Measurements from ENCODE around the gene ANO3.
"Not testable (repeated sequence)": the region's sequence is repeated elsewhere in the genome, so short reads cannot be mapped to it uniquely, and the experiment has no call there.

ANO3 gene

DNA sequence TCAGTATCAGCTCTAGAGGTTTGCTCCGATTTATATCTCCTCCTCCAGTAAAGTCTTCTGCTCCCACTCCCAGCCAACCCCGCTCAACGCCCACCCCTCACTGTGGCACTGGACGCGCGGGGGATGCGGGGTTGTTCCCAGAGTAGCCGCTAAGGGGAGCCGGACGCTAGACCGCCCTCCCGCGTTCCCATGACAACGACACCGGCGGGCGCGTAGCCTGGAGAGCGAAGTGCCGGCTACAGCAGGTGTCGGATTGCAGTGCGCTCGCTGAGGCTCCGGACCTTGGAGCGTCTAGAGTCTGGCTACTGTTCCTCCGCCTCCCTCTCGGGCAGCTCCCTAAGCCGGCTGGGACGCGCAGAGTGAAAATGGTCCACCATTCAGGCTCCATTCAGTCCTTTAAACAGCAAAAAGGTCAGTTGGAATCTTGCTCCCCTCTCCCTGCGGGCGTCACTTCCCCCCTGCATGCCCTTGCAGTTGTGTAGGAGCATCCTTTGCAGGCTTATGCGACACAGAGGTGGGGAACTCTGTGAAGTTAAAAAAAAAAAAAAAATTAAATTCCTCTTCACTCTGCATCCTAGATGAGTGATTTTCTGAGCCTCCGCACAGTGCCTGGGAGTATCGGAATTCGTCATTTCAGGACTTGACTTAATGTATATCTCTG, at the start of gene ANO3:
Gene ANO3, plus strand, starts transcription at position 220 of the 661 bp plus-strand sequence. Its CDS starts 146 bp downstream, at position 366.
- DNase-seq (ENCODE audit: low spot score): peak; percentile 92

DNA sequence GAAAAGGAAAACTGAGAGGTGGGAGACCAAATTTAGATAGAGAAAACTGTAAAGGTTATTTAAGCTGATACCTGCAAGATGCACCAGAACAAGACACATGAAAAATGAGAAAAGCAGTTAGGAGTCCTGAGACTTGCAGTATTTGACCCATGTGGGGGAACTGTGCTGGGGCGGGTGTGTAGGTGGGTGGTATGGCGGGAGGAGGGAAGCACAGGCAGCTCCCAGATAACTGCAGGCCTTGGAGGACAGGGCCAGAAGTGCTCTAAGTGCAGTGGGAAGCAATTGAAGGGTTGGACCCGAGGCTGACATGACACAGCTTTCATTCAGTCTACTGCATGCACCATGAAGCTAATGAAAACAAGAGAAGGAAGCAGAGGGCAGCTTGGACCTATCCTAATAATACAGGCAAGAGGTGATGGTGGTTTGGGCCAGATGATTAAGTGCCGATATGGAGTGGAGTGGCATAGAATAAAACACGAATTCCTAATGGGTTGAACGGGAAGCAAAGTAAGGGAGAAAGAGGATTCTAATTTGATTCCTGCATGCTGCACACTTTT, 48.0 kb upstream of the ANO3 start:
- DNase-seq (ENCODE audit: low spot score): no peak

DNA sequence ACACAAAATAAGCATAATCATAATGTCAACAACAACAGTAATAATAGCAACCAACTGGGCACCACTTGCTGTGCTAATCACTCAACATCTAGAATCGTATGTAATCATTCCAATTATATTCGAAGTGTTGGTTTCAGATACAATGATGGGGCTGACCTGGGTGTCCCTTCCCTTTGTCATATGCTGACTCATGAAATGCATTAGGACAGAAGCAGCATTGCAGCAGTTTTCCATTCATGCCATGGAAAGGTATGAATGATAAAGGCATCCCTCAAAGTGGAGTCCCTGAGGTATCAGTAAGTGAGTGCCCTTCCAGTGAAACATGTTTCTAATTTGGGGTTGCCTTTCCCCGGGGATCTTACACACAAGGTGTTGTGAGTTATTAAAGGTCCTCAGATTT, 46.3 kb upstream of the ANO3 start:
- DNase-seq (ENCODE audit: low spot score): no peak

DNA sequence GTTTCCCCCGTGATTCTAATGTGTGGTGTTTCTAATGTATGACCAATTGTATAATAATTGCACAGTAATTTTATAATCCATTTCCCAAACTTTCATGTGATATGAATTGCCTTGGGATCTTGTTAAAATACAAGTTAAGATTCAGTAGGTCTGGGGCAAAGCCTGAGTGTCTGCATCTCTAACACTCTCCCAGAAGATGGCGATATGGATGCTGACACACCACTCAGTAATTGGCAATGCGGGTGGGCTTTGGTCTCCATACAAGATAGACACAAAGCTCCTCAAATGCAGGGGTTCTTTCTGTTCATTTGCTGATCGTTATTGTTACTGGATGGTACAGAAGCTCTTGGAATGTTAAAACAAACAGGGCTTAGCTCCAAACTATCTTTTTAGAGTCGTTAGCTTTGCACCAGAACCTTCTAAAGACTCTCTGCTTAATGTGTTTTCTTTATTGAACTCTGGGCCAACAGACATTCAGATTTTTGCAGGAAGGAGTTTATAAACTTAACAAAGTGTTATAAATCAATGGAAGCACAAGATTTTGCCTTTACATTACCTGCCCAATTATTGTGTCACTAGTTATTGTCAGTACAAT, 45.4 kb upstream of the ANO3 start:
- DNase-seq (ENCODE audit: low spot score): peak; percentile 27

DNA sequence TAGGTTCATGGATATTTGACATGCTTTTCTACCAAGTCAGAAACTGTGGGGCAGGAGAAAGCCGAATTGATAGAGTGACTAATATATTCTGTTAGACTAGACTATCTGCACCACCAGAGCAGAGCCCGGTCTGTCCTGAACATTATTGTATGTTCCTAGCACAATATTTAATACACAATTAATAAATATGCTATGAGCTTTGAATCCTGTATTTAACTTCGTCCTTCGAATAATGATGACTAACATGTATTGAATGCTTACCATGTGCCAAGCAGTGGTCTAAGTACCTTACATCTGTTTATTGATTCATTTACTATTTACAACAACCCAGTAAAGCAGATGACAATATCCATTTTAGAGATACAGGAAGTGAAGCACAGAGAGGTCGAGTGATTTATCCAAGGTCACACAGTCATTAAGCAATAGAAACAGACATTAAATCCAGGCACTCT, 44.8 kb upstream of the ANO3 start:
- DNase-seq (ENCODE audit: low spot score): peak; percentile 21

DNA sequence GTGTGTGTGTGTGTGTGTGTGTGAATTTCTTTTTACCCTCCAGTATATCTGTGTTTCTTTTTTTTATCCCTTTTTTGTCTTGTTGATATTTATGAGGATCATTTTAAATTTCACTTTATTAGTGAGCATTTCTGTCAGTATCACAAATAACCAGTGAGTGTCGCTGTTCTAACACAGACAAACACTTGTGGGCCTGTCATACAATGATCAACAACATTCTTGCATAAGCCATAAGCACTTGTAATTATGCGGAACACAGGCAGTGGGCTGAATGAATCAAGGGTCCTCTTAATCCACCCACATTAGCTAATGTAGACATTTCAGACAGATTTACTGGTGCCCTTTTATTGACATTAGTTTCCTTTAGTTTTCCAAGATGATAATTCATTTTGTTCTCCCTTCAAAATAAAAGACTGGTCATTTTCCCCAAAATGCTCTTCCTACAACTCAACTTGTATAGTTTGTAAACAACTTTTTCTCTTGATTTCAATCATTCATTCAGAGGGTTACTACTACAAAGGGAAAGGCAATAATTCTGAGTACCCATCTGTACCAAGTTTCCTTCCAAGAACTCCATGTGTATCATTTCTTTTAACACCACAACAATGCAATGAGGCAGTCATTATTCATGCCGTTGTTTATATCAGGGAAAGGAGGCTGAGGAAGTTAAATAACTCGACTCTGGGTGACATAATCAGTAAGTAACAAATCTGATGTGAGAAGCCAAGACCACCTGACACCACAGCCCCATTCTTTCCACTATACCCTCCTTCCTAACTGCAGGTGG, 34.5 kb upstream of the ANO3 start:
- peak; percentile 66 for DNase-seq (ENCODE audit: low spot score)

DNA sequence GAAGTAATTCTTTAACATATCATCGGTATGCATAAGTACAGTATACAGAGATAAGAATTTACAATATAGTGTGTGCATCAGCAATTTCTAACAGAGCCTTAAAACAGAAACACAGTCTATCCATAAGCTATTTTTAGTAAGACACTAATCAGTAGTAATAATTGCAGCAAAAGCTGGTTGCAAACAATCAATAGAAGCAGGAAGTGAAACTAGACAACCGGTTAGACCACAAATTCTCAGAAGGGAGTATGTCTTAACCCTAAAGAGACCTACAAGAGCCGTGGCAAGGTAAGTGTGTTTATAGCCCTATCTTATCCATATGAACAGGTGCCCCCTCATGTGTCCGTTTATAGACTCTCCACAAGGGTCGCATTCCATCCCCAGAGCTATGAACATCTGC, 15.6 kb upstream of the ANO3 start:
- not testable (repeated sequence) for DNase-seq (ENCODE audit: low spot score)

DNA sequence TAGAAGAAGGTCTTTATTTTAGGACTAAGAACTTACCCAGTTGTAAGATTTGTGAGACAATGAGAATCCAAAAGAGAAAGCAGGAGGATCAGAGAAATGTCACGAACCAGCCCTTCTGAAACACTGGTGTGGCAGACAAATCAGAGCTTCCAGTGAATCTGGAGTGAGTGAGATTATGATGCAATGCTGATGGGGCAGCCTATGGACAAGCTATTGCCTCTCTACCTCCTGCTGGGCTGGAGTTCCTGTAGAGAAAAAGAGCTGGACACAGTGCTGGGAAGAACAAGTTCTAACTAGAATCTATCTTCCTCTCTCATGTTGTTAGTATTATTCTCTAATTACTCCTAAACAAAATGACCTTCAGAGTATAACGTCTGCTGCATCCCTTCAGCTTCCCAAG, 12.0 kb upstream of the ANO3 start:
- DNase-seq (ENCODE audit: low spot score): peak; percentile 25

DNA sequence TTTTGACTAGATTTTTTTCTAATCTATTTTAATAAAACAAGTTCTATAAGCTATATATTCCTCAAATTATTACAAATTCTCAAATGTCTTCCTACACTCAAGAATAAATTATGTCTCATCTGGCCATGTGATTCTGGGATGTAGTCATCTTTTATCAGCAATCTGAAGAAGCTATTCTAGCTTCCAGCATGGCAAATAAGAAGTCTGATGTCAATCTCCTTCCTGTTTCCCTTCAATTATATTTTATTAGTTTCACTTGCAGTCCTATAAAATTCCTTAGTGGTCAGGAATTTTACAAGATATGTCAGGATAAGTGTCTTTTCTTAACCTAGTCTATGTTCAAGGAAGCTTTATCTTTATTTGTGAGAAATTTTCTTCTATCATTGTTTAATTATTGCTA, 10.4 kb upstream of the ANO3 start:
- no peak for DNase-seq (ENCODE audit: low spot score)

DNA sequence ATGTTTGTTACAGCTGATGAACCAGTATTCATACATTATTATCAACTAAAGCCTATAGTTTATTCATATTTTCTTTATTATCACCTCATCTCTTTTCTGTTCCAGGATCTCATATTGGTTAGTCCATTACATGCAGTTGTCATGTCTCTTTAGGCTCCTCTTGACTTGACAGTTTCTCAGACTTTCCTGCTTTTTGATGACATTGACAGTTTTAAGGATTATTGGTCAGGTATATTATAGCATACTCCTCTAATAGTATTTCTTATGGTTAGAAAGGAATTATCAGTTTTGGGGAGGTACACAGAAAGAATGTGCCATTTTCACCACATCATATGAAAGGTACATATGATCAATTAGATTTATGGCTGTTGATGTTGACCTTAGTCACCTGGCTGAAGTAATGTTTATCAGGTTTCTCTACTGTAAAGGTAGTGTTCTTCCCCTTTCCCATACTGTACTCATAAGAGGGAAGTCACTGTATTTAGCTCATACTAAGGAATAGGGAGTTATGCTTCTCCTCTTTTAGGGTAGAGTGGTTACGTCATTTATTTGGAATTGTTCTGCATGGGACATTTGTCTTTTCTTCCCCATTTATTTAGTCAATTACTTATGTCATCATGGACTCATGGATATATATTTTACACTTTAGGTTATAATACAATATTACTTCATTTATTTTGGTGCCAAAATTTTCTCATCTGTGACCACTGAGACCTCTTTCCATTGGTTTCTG, 9.4 kb upstream of the ANO3 start:
- DNase-seq (ENCODE audit: low spot score): no peak

DNA sequence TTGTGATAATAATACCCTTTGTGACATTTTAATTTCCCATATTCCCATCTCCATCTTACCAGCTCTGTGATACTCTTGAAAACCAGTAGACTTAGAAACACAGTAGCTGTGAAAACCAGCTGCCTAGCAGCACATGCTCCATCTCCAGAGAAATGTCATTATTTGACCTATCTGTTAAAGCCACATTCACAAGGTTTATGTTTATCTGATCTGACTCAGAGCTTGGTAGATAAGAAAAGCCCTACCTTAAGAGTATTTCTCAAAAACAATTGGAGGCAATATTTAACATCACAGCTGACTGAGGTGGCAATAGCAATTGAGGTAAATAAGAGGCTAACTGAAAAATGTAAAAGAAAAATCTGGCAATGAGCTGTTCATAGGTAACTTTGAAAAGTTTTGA, 8.1 kb upstream of the ANO3 start:
- no peak for DNase-seq (ENCODE audit: low spot score)

DNA sequence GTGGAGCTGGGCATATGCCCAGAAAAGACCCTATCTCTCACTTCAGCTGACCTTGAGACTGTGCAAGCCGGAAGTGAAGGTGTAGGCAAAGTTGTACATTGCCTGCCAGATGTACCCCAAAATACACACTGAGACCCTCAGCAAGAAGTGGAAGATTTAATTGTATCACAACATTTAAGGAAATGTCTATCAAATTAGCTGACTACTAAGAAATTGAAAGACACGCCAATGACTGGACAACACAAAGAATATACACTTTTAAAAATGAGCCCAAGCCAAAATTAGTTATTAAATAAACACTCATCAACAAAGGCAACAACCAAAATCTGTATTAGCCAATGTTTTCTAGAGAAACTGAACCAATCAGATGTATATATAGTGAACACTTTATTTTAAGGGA, 7.7 kb upstream of the ANO3 start:
- no peak for DNase-seq (ENCODE audit: low spot score)

DNA sequence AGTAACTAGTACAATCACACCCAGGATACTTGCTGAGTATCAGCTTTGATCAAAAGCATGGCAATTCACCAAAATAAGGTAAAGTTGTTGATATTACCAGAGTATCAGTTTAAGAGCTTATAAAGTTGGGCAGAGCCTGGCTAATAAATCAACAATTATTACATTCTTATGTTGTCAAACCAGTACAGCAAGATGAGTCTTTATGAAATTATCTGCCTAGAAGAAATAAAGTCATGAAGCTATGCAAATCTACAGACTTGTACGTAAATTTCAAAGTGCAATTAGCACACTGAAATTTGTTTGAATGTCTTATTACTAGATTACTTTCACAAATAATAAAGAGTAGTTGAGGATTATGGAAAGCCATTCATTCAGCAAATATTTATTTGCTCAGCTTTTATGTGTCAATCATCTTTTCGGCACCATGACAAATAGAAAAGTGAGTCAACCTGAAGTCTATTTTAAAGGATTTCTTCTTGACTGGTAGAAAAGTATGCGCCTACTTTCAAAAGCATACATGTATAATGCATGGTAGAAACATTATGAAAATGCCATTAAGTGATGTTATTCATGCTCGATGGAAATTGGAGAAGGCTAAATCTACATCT, 5.0 kb upstream of the ANO3 start:
- DNase-seq (ENCODE audit: low spot score): no peak

DNA sequence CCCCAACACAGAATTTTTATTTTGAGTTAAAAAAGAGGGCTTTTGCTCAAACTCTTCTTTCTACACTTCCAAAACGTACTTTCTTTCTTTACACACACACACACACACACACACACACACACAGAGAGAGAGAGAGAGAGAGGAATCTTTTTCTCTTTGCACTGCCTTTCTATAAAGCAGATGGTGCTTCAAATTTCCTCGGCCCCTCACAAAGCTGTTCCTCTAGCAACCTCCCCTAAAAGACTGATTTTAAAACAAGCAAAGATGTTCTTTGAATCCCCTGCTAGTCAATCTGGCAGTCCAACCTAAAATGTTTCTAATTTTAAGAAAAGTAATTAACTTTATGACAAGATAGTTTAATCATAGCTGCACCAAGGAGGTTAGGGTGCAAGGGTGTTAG, 2.7 kb upstream of the ANO3 start:
- DNase-seq (ENCODE audit: low spot score): no peak

DNA sequence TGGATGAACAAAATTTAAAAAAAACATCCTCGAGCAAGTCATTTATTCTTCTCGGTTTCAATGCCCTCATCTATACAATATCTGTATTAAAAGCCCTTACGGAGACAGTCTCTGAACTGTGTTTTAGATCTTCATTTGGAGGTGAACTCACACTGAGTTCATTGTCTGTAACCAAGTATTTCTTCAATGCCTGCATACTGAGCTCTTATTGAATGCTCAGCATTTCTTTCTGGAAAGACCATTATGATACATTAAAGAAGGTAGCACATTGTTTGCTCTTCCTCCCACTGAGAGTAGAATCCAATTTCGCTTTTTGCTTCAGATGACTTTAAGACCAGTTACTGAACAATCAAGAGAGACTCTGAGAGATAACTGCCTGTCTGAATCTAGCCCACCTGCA, 1.7 kb upstream of the ANO3 start:
- DNase-seq (ENCODE audit: low spot score): no peak

DNA sequence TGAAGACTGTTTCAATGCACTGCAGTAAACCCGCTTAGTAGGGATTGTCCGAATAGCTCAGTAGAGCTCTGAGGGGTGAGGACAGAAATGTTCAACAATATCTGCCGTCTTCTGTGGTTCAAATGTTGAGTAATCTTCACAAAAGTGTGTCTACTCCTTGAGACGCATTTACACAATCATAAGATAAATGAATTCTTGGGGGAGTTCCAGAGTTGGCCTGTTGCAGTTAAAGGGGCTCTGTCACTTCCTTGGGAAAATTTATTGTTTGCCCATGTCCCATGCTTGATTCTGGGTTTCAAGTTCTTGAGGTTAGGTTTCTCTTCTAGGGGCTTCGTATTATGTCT, 614 bp downstream of the ANO3 start:
- DNase-seq (ENCODE audit: low spot score): no peak

DNA sequence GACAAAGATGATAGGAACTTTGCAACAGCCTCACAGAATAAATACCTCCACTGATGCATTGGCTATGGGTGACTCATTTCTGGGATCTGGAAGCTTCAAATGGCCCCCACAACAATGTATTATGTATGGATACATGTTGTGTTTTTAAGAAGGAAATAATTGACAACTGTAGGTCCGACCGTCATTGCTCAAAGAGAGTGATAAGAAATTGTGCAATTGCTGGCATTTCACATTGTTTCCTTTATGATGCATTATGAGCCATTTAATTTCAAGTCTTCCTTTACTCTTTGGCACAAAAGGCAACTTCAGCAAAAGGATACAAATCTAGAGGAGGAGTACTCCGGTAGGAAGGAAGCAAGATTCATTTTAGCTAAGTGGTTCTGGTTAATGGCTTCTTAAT, 2.0 kb downstream of the ANO3 start:
- no peak for DNase-seq (ENCODE audit: low spot score)

DNA sequence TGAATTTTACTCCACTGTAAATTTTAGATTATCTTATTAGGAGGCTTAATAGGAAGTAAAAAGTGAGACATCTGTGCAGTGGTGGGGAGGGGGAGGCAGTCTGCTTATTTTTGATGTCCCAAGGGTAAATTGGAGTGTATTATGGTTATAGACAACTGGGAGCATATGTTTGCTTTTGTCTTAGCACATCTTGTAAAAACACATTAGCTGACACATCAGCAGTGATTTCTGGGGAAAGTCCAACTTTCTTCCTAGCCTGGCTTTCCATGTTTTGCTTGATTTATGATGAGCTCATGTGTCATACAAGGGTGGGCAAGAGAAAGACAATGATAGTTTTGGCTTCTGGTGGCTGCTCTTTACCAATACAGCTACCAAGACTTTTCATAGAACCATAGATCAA, 4.0 kb downstream of the ANO3 start:
- no peak for DNase-seq (ENCODE audit: low spot score)

DNA sequence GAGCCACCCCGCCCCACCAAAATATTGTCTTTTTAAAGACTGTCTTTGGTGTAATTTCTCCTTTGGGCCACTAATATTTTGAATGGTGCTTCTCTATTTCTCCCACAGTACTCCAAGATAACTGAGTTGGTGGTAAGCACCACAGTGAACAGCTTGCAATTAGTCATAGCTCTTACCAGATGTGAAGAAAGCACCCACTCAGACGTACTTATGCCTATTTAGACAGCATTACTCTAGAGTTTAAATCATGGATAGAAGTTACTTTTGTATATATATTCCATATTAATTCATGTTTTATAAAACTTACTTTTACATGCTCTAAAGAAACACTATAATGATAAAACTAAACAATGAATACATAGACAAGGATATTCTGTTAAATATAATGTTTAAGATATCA, 12.7 kb downstream of the ANO3 start:
- DNase-seq (ENCODE audit: low spot score): peak; percentile 33

DNA sequence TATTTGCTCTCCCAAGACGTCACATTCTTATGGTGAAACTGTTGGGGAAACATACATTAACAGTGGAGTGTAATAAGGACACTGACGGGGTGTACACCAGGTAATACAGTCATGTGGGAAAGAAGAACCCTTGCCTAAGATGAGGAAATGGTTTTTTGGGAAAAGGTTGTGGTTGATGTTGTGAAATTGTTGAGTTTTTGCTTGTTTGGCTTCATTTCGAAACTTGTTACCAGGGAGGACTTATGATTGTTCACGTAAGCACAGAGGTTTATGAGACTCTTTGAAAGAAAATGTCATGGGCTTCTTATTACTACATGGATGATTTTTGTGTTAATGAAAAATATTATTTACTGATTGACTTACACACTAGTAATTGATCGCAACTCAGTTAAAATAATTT, 16.8 kb downstream of the ANO3 start:
- DNase-seq (ENCODE audit: low spot score): no peak

DNA sequence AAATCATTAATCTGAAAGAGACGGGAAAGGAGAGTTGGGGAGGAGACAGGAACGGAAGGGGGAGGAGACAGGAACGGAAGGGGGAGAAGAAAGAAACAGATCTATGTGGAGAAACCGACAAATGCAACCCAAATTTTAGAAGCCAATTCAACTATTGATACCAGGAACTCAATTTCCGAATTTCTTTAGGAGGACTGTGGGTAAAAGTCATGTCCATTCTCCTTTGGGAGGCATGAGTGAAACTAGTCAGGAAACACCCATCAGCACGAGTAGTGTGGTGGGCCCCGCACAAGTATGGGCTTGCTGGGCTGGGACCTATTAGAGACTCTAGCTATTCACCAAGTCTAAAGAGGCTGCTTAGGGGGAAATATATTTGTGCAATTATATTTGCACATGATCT, 18.1 kb downstream of the ANO3 start:
- DNase-seq (ENCODE audit: low spot score): no peak

DNA sequence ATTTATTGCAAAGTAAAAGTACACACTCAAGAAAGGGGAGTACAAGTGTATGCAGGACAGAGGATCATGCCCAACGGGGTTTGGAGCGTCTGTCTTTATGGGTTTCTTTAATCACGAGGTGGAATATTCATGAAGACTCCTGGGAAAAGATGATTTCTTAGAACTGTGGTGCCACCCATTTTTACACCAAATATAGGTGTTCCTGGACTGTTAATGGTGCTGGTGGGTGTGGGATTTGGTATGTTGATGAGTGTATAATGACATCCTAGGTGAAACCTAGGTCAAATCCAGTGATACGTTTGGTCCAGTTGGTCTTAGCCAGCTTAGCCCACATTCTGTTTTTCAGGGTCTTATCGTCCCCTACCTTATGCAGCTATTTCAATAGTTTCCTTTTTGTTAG, 21.1 kb downstream of the ANO3 start:
- DNase-seq (ENCODE audit: low spot score): no peak

Measured in AG20443 (cell line).